ENCODE measurements around the gene DHRS3.

DHRS3 gene

GRCh38 chr1:12615865-12616708 lies 1.9 kb downstream of the DHRS3 start:
- no peak for DNase-seq (ENCODE audit: low read depth)

GRCh38 chr1:12615159-12615864 lies 2.7 kb downstream of the DHRS3 start:
- no peak for DNase-seq (ENCODE audit: low read depth)

- no peak for DNase-seq (ENCODE audit: low read depth)
Measured at GRCh38 chr1:12614402-12615158, 3.4 kb downstream of the DHRS3 start.

- DNase-seq (ENCODE audit: low read depth) = no peak
Measured at GRCh38 chr1:12613180-12613579, 4.8 kb downstream of the DHRS3 start.

GRCh38 chr1:12610941-12611340 lies 7.1 kb downstream of the DHRS3 start:
- no peak for DNase-seq (ENCODE audit: low read depth)

GRCh38 chr1:12610305-12610935 lies 7.6 kb downstream of the DHRS3 start:
- no peak for DNase-seq (ENCODE audit: low read depth)

GRCh38 chr1:12609469-12610003 lies 8.5 kb downstream of the DHRS3 start:
- DNase-seq (ENCODE audit: low read depth) = no peak

GRCh38 chr1:12608311-12608957 lies 9.6 kb downstream of the DHRS3 start:
- DNase-seq (ENCODE audit: low read depth) = no peak

- DNase-seq (ENCODE audit: low read depth) = no peak
Measured at GRCh38 chr1:12607263-12607662, 10.7 kb downstream of the DHRS3 start.

GRCh38 chr1:12604986-12605385 lies 13.0 kb downstream of the DHRS3 start:
- DNase-seq (ENCODE audit: low read depth) = no peak

GRCh38 chr1:12604114-12604874 lies 13.7 kb downstream of the DHRS3 start:
- peak; percentile 58 for DNase-seq (ENCODE audit: low read depth)

- no peak for DNase-seq (ENCODE audit: low read depth)
Measured at GRCh38 chr1:12603224-12603623, 14.8 kb downstream of the DHRS3 start.

- DNase-seq (ENCODE audit: low read depth) = no peak
Measured at GRCh38 chr1:12602659-12603024, 15.4 kb downstream of the DHRS3 start.

GRCh38 chr1:12601700-12602658 lies 16.0 kb downstream of the DHRS3 start:
- DNase-seq (ENCODE audit: low read depth) = no peak

GRCh38 chr1:12600880-12601633 lies 17.0 kb downstream of the DHRS3 start:
- no peak for DNase-seq (ENCODE audit: low read depth)

GRCh38 chr1:12600335-12600734 lies 17.7 kb downstream of the DHRS3 start:
- no peak for DNase-seq (ENCODE audit: low read depth)

- no peak for DNase-seq (ENCODE audit: low read depth)
Measured at GRCh38 chr1:12599657-12600056, 18.4 kb downstream of the DHRS3 start.

- DNase-seq (ENCODE audit: low read depth) = no peak
Measured at GRCh38 chr1:12598974-12599373, 19.0 kb downstream of the DHRS3 start.

- no peak for DNase-seq (ENCODE audit: low read depth)
Measured at GRCh38 chr1:12597792-12598191, 20.2 kb downstream of the DHRS3 start.
